Stimulated activated effector memory CD8-positive, alpha-beta T cell treated with anti-CD3 and anti-CD28 coated beads, Interleukin-12 subunit alpha, Interleukin-12 subunit beta, amount 100 ng/mL, for 72 hours (primary cell): ENCODE measurements around the gene CHST6.
"Not testable (repeated sequence)": the region's sequence is repeated elsewhere in the genome, so short reads cannot be mapped to it uniquely, and the experiment has no call there.

ENCODE experiments used
- ATAC-seq: fragments of 150-1000 bp; cut with Tn5 transposase; 2 replicates; pipeline ENCODE4 v1.10.0; 2021
- DNase-seq, 2 donors: peaks; one replicate each; pipeline ENCODE4 v3.0.0; 2021 to 2022; ENCODE audit warnings: low spot score in 2 of 2
- H3K27ac Mint-ChIP-seq: one replicate; pipeline ENCODE4 v1.8.0; 2022; ENCODE audit warnings: mild to moderate bottlenecking, mixed read lengths
- H3K36me3 Mint-ChIP-seq: one replicate; pipeline ENCODE4 v1.8.0; 2022; ENCODE audit warnings: mild to moderate bottlenecking, mixed read lengths
- H3K4me1 Mint-ChIP-seq: one replicate; pipeline ENCODE4 v1.8.0; 2022; ENCODE audit warnings: mixed read lengths
- H3K4me3 Mint-ChIP-seq: one replicate; pipeline ENCODE4 v1.8.0; 2022; ENCODE audit warnings: mild to moderate bottlenecking, mixed read lengths
- H3K9me3 Mint-ChIP-seq: one replicate; pipeline ENCODE4 v1.8.0; 2022; ENCODE audit warnings: mixed read lengths

CHST6 gene

DNA sequence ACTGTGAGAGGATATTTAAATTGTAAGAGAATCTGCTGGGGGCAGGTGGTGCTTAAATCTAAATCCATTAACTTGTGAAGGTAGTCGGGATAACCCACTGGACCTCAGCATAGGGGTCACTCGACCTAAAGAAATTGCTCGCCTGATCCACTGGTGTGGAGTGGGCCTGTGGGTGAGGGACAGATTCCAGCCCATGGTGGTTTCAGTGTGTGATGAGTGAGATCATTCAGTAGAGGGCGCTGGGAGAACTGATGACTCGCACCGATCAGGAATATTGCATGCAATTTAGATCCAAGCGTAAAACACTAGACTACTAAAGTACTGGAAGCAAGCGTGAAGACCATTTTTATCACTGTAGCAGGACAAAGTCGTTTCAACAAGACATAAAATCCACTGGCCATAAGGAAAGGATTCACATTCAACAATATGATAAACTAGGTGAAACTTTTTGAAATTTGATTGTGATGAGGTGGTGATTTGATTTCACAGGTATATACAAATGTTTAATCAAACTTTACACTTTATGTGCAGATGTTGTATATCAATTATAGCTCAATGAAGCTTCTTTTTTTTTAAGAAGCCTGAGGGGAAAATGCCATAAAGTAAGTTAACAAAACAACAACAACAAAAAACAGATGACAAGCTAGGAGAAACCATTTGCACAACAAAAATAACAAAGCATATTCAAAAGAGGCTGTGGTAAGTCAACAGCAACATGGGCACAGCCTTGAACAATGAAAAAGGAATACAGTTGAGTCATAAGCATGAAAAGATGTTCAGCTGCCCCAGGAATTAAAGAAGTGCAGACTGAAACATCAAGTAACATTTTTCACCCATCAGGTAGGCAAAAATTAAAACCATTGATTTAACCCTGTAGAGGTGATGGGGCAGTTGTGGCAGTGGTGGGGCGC, 23.3 kb downstream of the CHST6 start:
- Mint-ChIP-seq H3K27ac (no peak overlapping the region), H3K9me3 (no peaks in the 10 kb centered on the region), H3K4me3 (no peak overlapping the region), H3K4me1 (no peaks in the 10 kb centered on the region), H3K36me3 (no peaks in the 10 kb centered on the region)
- ATAC-seq (peak; percentile 68), DNase-seq (peak in 1 of 2 donors; percentile 54)

DNA sequence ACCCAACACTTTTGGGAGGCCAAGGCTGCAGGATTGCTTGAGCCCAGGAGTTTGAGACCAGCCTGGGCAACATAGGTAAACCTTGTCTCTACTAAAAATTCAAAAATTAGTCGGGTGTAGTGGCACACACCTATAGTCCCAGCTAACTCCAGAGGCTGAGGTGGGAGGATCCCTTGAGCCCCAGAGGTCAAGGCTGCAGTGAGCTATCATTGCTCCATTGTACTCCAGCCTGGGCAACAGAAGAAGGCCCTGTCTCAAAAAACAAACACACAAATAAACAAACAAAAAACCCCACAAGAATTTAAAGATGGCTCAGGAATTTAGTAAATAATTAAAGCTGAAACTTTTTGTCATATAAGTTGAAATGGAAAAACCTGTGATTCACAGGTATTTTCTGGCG, 28.5 kb downstream of the CHST6 start:
- H3K4me1 Mint-ChIP-seq = peaks cover 26% of the 10 kb centered on the region
- no peaks in the 10 kb centered on the region for H3K9me3 Mint-ChIP-seq
- H3K36me3 Mint-ChIP-seq = peaks cover 10% of the 10 kb centered on the region
- DNase-seq (no peak), ATAC-seq (no peak)
- no peak overlapping the region for H3K27ac Mint-ChIP-seq
- no peak overlapping the region for H3K4me3 Mint-ChIP-seq

DNA sequence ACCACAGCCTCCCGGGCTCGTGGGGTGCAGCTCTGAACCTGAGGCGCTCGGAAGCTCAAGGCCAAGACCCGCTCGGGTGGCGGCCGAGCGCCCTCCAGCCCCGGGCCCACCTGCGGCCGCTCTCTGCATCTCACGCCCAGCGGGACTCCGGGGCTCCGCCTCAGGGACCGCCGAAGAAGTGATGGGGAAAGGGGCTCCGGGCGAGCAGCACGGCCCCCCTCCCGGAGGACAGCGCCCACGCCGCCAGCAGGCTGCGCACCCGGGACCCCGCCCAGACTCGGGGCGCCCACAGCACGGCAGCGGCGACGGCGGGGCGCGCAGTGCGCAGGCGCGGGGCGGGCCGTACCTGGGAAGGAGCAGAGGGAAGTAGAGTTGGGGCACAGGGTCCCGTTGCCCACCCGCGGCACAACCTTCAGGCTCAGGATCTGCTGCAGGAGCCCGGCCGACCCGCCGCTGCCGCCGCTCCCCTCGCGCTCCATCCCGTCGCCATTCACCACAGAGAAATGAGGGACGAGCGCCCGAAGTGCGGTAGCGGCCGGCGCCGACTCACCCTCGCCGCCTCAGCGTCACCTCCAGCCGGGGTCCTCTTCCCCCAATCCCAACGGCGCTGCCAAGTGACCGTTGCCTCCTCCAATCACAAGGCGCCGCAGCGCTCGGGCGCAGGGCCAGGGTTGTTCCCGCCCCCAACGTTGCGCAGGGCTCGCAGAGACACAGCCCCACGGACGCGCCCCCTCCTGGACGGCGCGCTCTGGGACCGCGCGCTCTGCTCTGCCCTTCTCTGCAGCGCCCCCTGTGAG, 30.9 kb downstream of the CHST6 start, which contains the start of gene TMEM170A:
Gene TMEM170A, minus strand, starts transcription at position 568 of the 797 bp plus-strand sequence. Its CDS starts 89 bp downstream, at position 479.
- Mint-ChIP-seq H3K27ac (peak within 1 kb of the TSS; percentile 93), H3K36me3 (peaks cover 16% of the 10 kb centered on the region), H3K4me3 (peak within 1 kb of the TSS; percentile 92), H3K4me1 (peaks cover 49% of the 10 kb centered on the region), H3K9me3 (no peaks in the 10 kb centered on the region)
- DNase-seq (peak; percentile 99), ATAC-seq (peak; percentile 95)

DNA sequence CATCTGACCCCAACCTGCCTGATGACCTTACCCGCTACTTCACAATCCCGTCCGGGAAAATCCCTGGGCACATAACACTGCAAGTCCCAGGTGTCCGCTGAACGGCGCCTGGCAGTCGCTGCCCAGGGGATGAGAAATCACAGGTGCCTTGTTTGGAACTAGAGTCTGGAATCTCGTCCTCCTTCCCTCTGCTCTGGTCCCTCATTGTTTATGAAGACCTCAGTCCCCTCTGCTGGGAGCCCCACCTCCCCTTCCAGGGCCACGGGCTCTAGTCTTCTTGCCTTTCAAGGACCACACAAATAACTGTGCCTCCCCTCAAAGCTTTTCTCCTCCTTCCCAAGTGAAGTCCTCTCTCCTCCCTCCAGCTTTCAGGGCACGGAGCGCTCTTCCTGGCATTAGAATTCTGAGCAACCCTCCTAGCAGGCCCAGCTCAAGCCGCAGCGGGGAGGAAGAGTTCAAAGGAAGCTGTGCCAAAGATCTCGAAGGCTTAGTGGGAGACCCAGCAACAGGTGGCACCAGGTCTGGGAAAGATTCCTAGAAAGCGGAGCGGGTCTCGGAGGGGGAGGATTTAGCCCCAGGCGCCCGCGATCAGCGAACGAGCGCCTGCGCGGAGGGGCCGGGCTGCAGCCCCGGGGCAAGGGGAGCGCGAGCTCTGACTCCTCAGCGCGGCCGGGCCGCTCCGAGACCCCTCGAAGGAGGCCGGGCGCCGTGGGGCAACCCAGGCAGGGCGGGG, 31.7 kb downstream of the CHST6 start:
- peaks cover 16% of the 10 kb centered on the region for H3K36me3 Mint-ChIP-seq
- not testable (repeated sequence) for H3K9me3 Mint-ChIP-seq
- DNase-seq = peak in 1 of 2 donors; percentile 56
- peak overlapping the region; percentile 93 for H3K27ac Mint-ChIP-seq
- H3K4me1 Mint-ChIP-seq = peaks cover 53% of the 10 kb centered on the region
- peak overlapping the region; percentile 92 for H3K4me3 Mint-ChIP-seq
- peak; percentile 9 for ATAC-seq

DNA sequence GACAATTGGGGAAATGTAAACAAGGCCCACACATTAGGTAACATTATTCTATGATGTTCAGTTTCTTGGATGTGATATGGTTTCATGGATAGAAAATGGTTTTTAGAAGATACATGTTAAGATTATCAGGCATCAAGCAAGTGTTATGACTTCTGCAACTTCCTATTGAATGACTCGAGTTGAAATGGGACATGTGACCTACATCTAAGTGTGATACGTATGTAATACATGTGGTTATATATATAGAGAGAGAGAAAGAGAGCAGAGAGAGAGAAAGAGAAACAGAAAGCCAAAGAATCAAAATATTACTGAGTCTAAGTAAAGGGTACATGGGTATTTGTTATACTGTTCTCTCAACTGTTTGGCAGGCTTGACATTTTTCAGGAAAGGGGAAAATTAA, 32.4 kb downstream of the CHST6 start:
- ATAC-seq (peak; percentile 52), DNase-seq (no peak)
- H3K4me1 Mint-ChIP-seq = peaks cover 58% of the 10 kb centered on the region
- no peaks in the 10 kb centered on the region for H3K9me3 Mint-ChIP-seq
- H3K4me3 Mint-ChIP-seq = peak overlapping the region; percentile 92
- peaks cover 16% of the 10 kb centered on the region for H3K36me3 Mint-ChIP-seq
- H3K27ac Mint-ChIP-seq = peak overlapping the region; percentile 93

DNA sequence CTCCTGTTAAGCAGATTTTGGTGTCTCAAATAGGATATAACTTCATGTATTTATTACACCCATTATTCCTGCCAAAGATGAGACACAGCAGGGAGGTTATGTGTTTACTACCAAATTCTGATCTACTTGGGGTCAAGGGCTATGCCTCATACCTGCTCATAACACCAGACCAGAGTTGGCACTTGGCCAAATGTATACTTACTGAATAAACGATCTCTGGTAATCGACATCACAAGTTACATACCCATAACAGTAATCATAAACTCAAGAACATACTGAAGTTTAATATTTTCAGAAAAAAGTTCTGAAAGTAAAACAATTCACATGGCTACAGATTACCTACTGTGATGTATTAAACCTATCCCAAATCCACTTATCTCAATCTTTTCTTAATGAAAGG, 33.7 kb downstream of the CHST6 start:
- DNase-seq = no peak
- no peaks in the 10 kb centered on the region for H3K9me3 Mint-ChIP-seq
- ATAC-seq = no peak
- H3K36me3 Mint-ChIP-seq = peaks cover 16% of the 10 kb centered on the region
- H3K27ac Mint-ChIP-seq = no peak overlapping the region
- peaks cover 69% of the 10 kb centered on the region for H3K4me1 Mint-ChIP-seq
- no peak overlapping the region for H3K4me3 Mint-ChIP-seq

DNA sequence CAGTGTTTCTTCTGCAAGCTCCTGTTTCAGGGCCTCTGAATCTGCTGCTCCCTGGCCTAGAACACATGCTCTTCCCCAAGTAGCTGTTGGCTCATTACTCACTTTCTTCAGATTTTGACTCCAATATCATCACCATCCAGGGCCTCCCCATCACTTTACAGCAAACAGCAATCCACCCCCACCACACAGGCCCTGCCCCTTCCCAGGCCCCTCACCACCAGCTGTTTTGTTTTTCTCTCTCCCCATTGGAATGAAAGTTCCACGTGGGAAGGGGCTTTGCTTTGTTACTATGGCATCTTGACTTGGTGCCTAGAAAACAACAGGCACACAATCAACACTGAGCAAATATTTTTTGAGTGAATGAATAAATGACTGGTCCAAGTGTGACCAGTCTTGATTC, 34.8 kb downstream of the CHST6 start:
- peak overlapping the region; percentile 60 for H3K27ac Mint-ChIP-seq
- H3K9me3 Mint-ChIP-seq = no peaks in the 10 kb centered on the region
- DNase-seq (no peak), ATAC-seq (no peak)
- peaks cover 71% of the 10 kb centered on the region for H3K4me1 Mint-ChIP-seq
- no peak overlapping the region for H3K4me3 Mint-ChIP-seq
- H3K36me3 Mint-ChIP-seq = peaks cover 16% of the 10 kb centered on the region

DNA sequence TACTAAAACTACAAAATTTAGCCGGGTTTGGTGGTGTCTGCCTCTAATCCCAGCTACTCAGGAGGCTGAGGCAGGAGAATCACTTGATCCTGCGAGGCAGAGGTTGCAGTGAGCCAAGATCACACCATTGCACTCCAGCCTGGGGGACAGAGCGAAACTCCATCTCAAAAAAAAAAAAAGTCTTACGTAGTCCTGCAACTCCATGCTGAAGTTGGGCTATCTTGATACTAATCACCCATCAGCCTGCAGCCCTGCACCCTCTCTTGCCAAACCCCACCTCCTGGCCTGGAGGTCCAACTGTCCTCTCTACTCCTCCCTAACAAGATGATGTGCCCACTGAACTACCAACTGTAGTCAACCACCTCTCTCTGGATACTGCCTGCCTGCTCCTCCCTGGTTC, 35.5 kb downstream of the CHST6 start:
- Mint-ChIP-seq H3K4me3 (no peak overlapping the region), H3K36me3 (peaks cover 14% of the 10 kb centered on the region), H3K4me1 (peaks cover 70% of the 10 kb centered on the region), H3K9me3 (no peaks in the 10 kb centered on the region), H3K27ac (peak overlapping the region; percentile 60)
- DNase-seq = no peak
- no peak for ATAC-seq

DNA sequence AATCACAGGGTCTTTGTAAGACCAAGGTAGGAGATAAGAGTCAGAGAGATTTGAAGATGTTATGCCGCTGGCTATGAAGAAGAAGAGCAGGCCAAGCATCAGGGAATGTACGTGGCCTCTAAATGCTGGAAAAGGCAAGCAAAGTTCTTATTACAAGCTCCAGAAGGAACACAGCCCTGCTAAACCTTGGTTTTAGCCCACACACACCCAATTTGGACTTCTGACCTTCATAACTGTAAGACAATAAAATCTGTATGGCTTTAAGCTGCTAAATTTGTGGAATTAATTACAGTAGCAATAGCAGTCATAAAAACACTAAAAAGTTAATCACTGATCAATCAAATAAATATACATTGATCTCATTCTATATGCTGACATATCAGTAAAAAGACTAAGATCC, 36.8 kb downstream of the CHST6 start:
- no peak overlapping the region for H3K4me3 Mint-ChIP-seq
- H3K27ac Mint-ChIP-seq = no peak overlapping the region
- no peaks in the 10 kb centered on the region for H3K9me3 Mint-ChIP-seq
- H3K36me3 Mint-ChIP-seq = peaks cover 6% of the 10 kb centered on the region
- ATAC-seq (no peak), DNase-seq (no peak)
- peaks cover 74% of the 10 kb centered on the region for H3K4me1 Mint-ChIP-seq

DNA sequence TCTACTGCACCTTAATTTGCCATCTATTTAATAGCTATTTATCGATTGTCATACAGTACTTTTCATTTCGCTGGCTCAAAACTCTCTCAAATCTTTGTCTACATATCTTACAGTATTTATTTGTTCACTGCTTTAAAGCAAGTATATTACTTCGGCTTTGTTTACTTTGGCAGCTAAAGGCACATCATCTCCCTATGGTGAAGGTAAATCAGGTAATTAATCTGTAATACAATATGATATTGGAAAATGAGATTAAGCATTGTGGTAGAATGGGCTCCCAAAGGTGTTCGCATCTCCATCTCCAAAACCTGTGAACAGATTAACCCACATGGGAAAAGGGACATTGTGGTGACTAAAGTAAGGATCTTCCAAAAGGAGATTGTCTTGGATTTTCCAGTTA, 37.2 kb downstream of the CHST6 start:
- Mint-ChIP-seq H3K36me3 (peaks cover 6% of the 10 kb centered on the region), H3K27ac (no peak overlapping the region), H3K9me3 (no peaks in the 10 kb centered on the region), H3K4me3 (no peak overlapping the region), H3K4me1 (peaks cover 74% of the 10 kb centered on the region)
- no peak for ATAC-seq
- no peak for DNase-seq

DNA sequence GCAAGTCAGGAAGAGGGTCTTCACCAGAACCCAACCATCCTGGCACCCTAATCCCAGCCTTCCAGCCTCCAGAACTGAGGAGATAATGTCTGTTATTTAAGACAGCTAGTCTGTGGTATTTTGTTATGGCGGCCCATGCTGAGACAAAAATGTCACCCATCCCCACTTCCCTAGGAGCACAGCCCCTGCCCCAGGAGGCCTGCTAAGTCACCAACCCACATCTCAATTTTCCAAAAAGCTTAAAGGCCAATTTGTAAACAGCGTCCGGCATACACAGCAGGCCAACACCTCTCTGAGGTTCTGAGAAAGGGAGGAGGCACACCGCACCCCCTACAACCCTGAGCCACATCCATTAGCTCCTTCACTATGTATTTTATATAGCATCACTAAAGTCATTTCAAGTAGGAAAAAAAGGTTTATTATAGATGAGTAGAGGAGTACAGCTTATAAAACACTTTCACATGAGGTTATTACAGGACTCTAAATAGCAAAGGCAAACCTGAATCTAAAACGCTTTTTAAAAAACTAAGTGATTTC, 37.7 kb downstream of the CHST6 start:
- H3K27ac Mint-ChIP-seq = peak overlapping the region; percentile 77
- peaks cover 74% of the 10 kb centered on the region for H3K4me1 Mint-ChIP-seq
- no peaks in the 10 kb centered on the region for H3K9me3 Mint-ChIP-seq
- H3K4me3 Mint-ChIP-seq = no peak overlapping the region
- peaks cover 6% of the 10 kb centered on the region for H3K36me3 Mint-ChIP-seq
- DNase-seq = no peak
- ATAC-seq = no peak

DNA sequence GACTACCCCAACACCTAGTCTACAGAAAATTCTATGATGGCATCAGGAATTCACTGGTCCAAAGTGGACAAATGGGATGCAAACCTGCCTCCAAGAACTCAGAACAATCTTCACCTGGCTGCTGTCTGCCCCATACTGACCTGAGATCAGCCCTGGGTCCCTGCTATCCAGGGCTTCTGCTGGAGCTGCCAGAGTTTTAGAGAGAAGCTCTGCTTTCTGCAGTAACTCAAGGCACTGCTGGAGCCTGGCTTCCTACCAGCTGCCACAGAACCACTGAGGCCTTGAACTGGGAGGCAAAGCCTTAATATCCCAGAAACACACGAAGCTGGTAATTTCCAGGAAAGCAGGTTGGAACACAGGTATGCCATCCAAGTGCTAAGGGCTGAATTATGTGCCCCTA, 38.3 kb downstream of the CHST6 start:
- ATAC-seq (no peak), DNase-seq (no peak)
- H3K4me1 Mint-ChIP-seq = peaks cover 70% of the 10 kb centered on the region
- H3K27ac Mint-ChIP-seq = peak overlapping the region; percentile 77
- peaks cover 11% of the 10 kb centered on the region for H3K36me3 Mint-ChIP-seq
- H3K9me3 Mint-ChIP-seq = no peaks in the 10 kb centered on the region
- H3K4me3 Mint-ChIP-seq = no peak overlapping the region

DNA sequence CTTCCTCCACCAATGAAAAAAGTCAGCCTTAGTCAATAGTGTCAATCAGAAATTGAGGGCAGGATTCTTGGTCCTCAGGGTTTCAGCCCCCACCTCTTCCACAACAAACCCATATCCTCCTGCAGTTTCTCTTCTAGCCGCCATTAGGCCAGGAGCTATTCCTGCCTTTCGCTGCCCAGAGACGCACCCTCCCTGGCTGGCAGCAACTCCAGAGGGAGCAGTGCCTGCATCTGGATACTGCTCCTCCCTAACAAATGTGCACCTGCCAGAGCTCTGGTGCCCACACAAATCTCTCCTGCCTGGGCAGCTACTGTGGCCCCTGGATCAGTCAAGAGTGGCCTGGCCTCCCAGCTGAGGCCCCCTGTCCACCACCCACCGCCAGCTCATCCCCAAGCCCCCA, 38.8 kb downstream of the CHST6 start:
- not testable (repeated sequence) for DNase-seq, H3K9me3 Mint-ChIP-seq, H3K4me3 Mint-ChIP-seq, ATAC-seq
- Mint-ChIP-seq H3K4me1 (peaks cover 65% of the 10 kb centered on the region), H3K36me3 (peaks cover 11% of the 10 kb centered on the region), H3K27ac (peak overlapping the region; percentile 77)

DNA sequence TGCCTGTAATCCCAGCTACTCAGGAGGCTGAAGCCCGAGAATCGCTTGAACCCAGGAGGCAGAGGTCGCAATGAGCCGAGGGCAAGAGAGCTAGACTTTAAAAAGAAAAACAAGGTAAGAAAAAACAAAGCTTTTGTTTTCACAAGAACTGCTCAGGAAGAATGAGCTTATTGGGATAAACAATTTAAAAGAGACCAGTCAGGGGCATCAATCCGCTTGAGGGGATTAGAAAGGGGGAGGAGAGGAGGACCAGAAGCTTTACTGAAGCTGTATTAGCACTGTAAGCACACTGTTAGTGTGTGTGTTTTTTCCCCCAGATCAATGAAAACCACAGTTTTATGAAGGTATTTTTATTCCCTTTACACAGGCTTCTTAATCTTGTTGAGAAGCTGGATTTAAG, 39.6 kb downstream of the CHST6 start:
- ATAC-seq (no peak), DNase-seq (no peak)
- Mint-ChIP-seq H3K4me3 (no peak overlapping the region), H3K9me3 (no peaks in the 10 kb centered on the region), H3K36me3 (peaks cover 19% of the 10 kb centered on the region), H3K27ac (peak overlapping the region; percentile 20), H3K4me1 (peaks cover 58% of the 10 kb centered on the region)
